22Rv1 (cell line): ENCODE results near the gene SMTN.
"Not testable (repeated sequence)": the region's sequence is repeated elsewhere in the genome, so short reads cannot be mapped to it uniquely, and the experiment has no call there.

Experiments used
- H3K27ac ChIP-seq: fragments of 450-650 bp; 2 replicates; pipeline ENCODE4 v1.5.1; 2017
- ZFX ChIP-seq: fragments of 450-650 bp; IDR thresholded peaks from 2 replicates; pipeline ENCODE4 v1.6.1; 2017; ENCODE audit warnings: antibody characterized with exemption, borderline replicate concordance
- TF ChIP-seq, protein P1 (sequence below): fragments of 450-650 bp; IDR thresholded peaks from 2 replicates; pipeline ENCODE4 v1.5.1; 2017; ENCODE audit warnings: mild to moderate bottlenecking

Gene SMTN

DNA sequence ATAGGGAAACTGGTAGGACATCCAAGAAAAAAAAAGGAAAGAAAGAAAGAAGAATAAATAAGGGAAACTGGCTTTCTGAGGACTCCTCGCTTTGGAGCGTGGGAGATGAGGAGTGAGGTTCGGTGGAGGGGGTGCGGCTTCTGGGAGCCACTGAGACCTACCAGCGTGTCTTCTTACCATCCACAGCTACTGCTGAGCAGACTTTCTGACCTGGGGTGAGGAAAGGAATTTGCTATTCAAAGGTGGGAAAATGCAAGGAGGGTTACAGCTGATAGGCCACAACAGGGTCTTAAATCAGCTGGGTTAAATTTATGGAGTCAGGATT, 26.7 kb downstream of the SMTN start:
- H3K27ac ChIP-seq, result peak overlapping the region; percentile 77
- no peak for TF ChIP-seq ZFX
- TF ChIP-seq, protein P1, sequence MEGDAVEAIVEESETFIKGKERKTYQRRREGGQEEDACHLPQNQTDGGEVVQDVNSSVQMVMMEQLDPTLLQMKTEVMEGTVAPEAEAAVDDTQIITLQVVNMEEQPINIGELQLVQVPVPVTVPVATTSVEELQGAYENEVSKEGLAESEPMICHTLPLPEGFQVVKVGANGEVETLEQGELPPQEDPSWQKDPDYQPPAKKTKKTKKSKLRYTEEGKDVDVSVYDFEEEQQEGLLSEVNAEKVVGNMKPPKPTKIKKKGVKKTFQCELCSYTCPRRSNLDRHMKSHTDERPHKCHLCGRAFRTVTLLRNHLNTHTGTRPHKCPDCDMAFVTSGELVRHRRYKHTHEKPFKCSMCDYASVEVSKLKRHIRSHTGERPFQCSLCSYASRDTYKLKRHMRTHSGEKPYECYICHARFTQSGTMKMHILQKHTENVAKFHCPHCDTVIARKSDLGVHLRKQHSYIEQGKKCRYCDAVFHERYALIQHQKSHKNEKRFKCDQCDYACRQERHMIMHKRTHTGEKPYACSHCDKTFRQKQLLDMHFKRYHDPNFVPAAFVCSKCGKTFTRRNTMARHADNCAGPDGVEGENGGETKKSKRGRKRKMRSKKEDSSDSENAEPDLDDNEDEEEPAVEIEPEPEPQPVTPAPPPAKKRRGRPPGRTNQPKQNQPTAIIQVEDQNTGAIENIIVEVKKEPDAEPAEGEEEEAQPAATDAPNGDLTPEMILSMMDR, result peak; percentile 75

DNA sequence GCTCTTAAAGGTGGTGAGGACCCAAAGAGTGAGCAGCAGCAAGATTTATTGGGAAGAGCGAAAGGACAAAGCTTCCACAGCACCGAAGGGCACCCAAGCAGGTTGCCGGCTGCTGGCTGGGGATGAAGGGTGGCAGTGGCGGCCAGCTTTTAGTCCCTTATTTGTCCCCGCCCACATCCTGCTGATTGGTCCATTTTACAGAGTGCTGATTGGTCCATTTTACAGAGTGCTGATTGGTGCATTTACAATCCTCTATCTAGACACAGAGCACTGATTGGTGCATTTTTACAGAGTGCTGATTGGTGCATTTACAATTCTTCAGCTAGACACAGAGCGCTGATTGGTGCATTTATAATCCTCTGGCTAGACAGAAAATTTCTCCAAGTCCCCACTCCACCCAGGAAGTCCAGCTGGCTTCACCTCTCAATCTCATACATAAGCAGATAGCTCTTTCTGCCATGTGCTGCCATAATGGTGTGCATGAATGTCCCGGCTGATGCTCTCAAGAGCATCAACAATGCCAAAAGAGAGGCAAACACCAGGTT, 31.5 kb downstream of the SMTN start:
- H3K27ac ChIP-seq, result not testable (repeated sequence)

- H3K27ac ChIP-seq, result no peak overlapping the region
- TF ChIP-seq ZFX, result no peak
- TF ChIP-seq, protein P1, result no peak
Measured at GRCh38 chr22:31118046-31118820, 37.1 kb downstream of the SMTN start.

- TF ChIP-seq, protein P1, result no peak
- TF ChIP-seq ZFX, result no peak
Measured at GRCh38 chr22:31119026-31119717, 38.1 kb downstream of the SMTN start.

DNA sequence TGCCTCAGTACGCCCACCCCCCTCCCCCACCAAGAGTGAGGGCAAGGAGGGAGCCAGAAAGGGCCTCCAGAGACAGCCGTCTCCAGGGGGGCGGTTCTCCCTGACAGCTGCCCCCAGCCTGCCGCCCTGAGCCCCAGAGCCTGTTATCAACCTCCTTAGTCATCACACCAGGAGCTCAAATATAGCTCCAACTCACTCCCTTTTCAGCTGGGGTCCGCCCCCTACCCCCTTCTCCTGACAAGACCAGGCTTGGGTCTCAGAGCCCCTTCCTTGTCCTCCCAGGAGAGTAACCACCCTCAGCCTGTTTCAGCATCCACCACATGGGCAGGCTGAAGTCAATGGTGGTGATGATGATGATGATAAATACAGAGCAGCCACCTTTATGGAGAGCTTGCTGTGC, 39.1 kb downstream of the SMTN start:
- TF ChIP-seq, protein P1, result no peak
- no peak for TF ChIP-seq ZFX
- H3K27ac ChIP-seq, result no peak overlapping the region

More at GRCh38 chr22:31119026-31119717, 38.1 kb downstream of the SMTN start:
- no peak overlapping the region for H3K27ac ChIP-seq

GRCh38 chr22:31120642-31121041, 39.5 kb downstream of the SMTN start:
- TF ChIP-seq, protein P1, result no peak
- no peak for TF ChIP-seq ZFX
- no peak overlapping the region for H3K27ac ChIP-seq

DNA sequence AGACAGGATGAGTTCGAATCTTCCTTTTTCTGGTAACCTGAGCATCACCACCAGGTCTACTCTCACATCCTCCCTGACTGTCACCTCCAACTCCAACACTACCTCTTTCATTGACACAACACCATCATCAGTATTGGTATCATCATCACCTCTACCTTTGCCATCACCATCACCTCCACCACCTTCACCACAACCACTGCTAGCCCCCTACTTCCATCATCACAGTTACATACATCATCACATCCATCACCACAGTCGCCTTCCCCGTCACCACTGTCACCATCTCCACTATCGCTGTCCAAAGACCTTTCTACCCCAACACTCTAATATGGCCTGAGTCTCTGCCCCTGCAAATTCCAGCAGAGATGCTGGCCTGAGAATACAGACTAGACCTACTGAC, 40.3 kb downstream of the SMTN start:
- TF ChIP-seq, protein P1, result no peak
- no peak for TF ChIP-seq ZFX

More for the DNA sequence above, 40.3 kb downstream of the SMTN start:
- peak overlapping the region; percentile 84 for H3K27ac ChIP-seq
